ENCODE data around the gene ADAT3. TPM values are rescaled to one million over a fixed set of nuclear protein-coding genes. Genes with fewer than 3 reads are reported as not detected.

The ADAT3 gene
- total RNA-seq, 1 donor from 2014 or later: 1.8 TPM

DNA sequence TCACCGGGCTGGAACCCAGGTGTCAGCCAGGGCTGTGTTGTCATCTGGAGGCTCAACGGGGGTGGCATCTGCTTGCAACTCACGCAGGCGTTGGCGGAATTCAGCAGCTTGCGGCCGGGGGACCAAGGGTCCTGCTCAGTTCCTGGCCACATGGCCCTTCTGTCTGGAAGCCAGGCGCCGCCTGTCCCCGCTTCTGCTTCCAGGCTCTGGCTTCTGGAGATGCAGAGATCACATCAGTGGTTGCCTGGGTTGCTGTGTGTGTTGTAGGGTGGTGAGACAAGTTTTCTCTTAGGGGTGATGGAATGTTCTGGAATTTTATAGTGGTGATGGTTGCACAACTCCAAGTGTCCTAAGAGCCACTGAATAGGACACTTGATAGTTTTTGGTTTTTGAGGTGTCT lies 5.0 kb downstream of the ADAT3 start:
- H3K4me3 ChIP-seq (ENCODE audit: low read depth, low read length): no peak overlapping the region
- H3K36me3 ChIP-seq (ENCODE audit: control insufficient read depth, insufficient read depth, low read length): no peaks in the 10 kb centered on the region
- H3K27me3 ChIP-seq (ENCODE audit: control insufficient read depth, insufficient read depth, low read length): no peaks in the 10 kb centered on the region
- no peak for DNase-seq (ENCODE audit: low read depth)
- TF ChIP-seq CTCF (IDR thresholded peaks at IDR 0.05; ENCODE audit: insufficient read depth, low read length, poor library complexity, severe bottlenecking): no peak

DNA sequence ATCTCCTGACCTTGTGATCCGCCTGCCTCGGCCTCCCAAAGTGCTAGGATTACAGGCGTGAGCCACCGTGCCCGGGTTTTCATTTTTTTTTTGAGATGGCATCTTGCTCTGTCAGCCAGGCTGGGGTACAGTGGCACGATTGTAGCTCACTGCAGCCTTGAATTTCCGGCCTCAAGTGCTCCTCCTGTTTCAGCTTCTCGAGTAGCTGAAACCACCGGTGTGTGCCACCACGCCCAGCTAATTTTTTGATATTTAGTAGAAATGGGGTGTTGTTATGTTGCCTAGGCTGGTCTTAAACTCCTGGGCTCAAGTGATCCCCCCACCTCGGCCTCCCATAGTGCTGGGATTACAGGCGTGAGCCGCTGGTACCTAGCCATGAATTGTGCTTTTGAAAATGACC lies 5.9 kb downstream of the ADAT3 start:
- no peaks in the 10 kb centered on the region for H3K27me3 ChIP-seq (ENCODE audit: control insufficient read depth, insufficient read depth, low read length)
- H3K4me3 ChIP-seq (ENCODE audit: low read depth, low read length): no peak overlapping the region
- DNase-seq (ENCODE audit: low read depth): no peak
- no peak for TF ChIP-seq CTCF (IDR thresholded peaks at IDR 0.05; ENCODE audit: insufficient read depth, low read length, poor library complexity, severe bottlenecking)
- no peaks in the 10 kb centered on the region for H3K36me3 ChIP-seq (ENCODE audit: control insufficient read depth, insufficient read depth, low read length)

DNA sequence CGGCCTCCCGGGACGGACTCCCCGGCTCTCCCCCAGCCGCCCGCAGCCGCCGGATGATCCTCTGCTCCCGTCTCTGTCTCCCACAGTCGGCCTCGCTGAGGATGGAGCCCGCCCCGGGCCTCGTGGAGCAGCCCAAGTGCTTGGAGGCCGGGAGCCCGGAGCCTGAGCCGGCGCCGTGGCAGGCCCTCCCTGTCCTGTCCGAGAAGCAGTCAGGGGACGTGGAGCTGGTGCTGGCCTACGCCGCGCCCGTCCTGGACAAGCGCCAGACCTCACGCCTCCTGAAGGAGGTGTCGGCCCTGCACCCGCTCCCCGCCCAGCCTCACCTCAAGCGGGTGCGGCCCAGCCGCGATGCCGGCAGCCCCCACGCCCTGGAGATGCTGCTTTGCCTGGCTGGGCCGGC lies 6.8 kb downstream of the ADAT3 start:
- Histone ChIP-seq H3K36me3 (ENCODE audit: control insufficient read depth, insufficient read depth, low read length) (no peaks in the 10 kb centered on the region), H3K27me3 (ENCODE audit: control insufficient read depth, insufficient read depth, low read length) (no peaks in the 10 kb centered on the region), H3K4me3 (ENCODE audit: low read depth, low read length) (no peak overlapping the region)
- TF ChIP-seq CTCF (IDR thresholded peaks at IDR 0.05; ENCODE audit: insufficient read depth, low read length, poor library complexity, severe bottlenecking): no peak
- DNase-seq (ENCODE audit: low read depth): no peak

- Histone ChIP-seq H3K36me3 (ENCODE audit: control insufficient read depth, insufficient read depth, low read length) (no peaks in the 10 kb centered on the region), H3K4me3 (ENCODE audit: low read depth, low read length) (no peak overlapping the region), H3K27me3 (ENCODE audit: control insufficient read depth, insufficient read depth, low read length) (no peaks in the 10 kb centered on the region)
- no peak for DNase-seq (ENCODE audit: low read depth)
- no peak for TF ChIP-seq CTCF (IDR thresholded peaks at IDR 0.05; ENCODE audit: insufficient read depth, low read length, poor library complexity, severe bottlenecking)
These were observed 7.7 kb downstream of the ADAT3 start for GRCh38 chr19:1912760-1913505.

- Histone ChIP-seq H3K36me3 (ENCODE audit: control insufficient read depth, insufficient read depth, low read length) (no peaks in the 10 kb centered on the region), H3K27me3 (ENCODE audit: control insufficient read depth, insufficient read depth, low read length) (no peaks in the 10 kb centered on the region), H3K4me3 (ENCODE audit: low read depth, low read length) (no peak overlapping the region)
- no peak for DNase-seq (ENCODE audit: low read depth)
- no peak for TF ChIP-seq CTCF (IDR thresholded peaks at IDR 0.05; ENCODE audit: insufficient read depth, low read length, poor library complexity, severe bottlenecking)
These were observed 8.8 kb downstream of the ADAT3 start for GRCh38 chr19:1913781-1914577.

Data from kidney epithelial cell (primary cell).